ENCODE results near the gene LRRC9.

DNA sequence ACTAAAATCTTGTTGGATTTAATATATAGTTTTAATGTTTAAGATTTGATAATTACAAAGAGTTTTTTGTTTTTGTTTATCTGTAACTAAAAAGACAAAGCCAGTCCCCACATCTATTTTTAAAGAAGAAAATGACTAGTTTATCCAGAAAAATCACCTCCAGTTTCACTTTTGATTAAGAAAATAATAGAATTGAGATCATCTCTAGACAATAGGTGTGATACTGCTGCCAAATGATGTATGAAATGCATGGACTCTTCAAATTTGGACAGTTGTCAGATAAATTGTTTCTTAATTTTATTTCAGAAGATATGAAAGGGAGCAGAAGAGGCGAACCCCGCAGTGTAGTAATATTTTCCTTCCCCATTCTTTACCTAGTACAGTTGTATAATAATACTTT is 191.8 kb downstream of the LRRC9 start:
- TF ChIP-seq POLR2A (IDR thresholded peaks at IDR 0.05): no peak
- TF ChIP-seq, protein P1, sequence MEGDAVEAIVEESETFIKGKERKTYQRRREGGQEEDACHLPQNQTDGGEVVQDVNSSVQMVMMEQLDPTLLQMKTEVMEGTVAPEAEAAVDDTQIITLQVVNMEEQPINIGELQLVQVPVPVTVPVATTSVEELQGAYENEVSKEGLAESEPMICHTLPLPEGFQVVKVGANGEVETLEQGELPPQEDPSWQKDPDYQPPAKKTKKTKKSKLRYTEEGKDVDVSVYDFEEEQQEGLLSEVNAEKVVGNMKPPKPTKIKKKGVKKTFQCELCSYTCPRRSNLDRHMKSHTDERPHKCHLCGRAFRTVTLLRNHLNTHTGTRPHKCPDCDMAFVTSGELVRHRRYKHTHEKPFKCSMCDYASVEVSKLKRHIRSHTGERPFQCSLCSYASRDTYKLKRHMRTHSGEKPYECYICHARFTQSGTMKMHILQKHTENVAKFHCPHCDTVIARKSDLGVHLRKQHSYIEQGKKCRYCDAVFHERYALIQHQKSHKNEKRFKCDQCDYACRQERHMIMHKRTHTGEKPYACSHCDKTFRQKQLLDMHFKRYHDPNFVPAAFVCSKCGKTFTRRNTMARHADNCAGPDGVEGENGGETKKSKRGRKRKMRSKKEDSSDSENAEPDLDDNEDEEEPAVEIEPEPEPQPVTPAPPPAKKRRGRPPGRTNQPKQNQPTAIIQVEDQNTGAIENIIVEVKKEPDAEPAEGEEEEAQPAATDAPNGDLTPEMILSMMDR (IDR thresholded peaks at IDR 0.05): no peak
